Aorta (tissue), 5 donors: ENCODE measurements around the gene ARHGEF18. TPM values are rescaled to one million over a fixed set of nuclear protein-coding genes. Genes with fewer than 3 reads are reported as not detected.
A peak's percentile ranks its signal among the peaks of the same experiment; 100 is the strongest.
"Not testable (repeated sequence)": the region's sequence is repeated elsewhere in the genome, so short reads cannot be mapped to it uniquely, and the experiment has no call there.

Source experiments
- ATAC-seq: fragments of 200-7000 bp; cut with Tn5 transposase; one replicate; pipeline ENCODE4 v1.9.1; 2022; ENCODE audit warnings: moderate library complexity; ENCODE audit not compliant: low FRiP score
- DNase-seq, 2 donors: peaks; one replicate each; pipeline ENCODE4 v3.0.0-alpha.2; 2020
- H3K27ac ChIP-seq, 2 donors: one replicate each; pipeline ENCODE4 v1.5.1; 2013; ENCODE audit warnings: low read length in 2 of 2, mild to moderate bottlenecking in 2 of 2, moderate library complexity in 2 of 2, control low read depth in 1 of 2, inconsistent platforms in 1 of 2, low read depth in 1 of 2
- H3K27me3 ChIP-seq, 2 donors: one replicate each; pipeline ENCODE4 v1.6.1; 2013; ENCODE audit warnings: control low read depth in 1 of 2, low read length in 1 of 2, mild to moderate bottlenecking in 1 of 2, moderate library complexity in 1 of 2; ENCODE audit not compliant: insufficient read depth in 2 of 2, control insufficient read depth in 1 of 2
- H3K36me3 ChIP-seq, 2 donors: one replicate each; pipeline ENCODE4 v1.6.1; 2013; ENCODE audit warnings: control low read depth in 1 of 2, low read length in 1 of 2, mild to moderate bottlenecking in 1 of 2; ENCODE audit not compliant: insufficient read depth in 2 of 2, control insufficient read depth in 1 of 2
- H3K4me1 ChIP-seq, 2 donors: one replicate each; pipeline ENCODE4 v1.6.1; 2013; ENCODE audit warnings: low read length in 2 of 2, control low read depth in 1 of 2, mild to moderate bottlenecking in 1 of 2, moderate library complexity in 1 of 2; ENCODE audit not compliant: insufficient read depth in 2 of 2, control insufficient read depth in 1 of 2
- H3K4me3 ChIP-seq, 2 donors: one replicate each; pipeline ENCODE4 v1.5.1; 2013; ENCODE audit warnings: low read length in 2 of 2, control low read depth in 1 of 2, mild to moderate bottlenecking in 1 of 2
- H3K9me3 ChIP-seq: one replicate; pipeline ENCODE4 v1.6.1; 2013; ENCODE audit warnings: mild to moderate bottlenecking, low read length; ENCODE audit not compliant: control insufficient read depth
- WGBS, 2 donors: extraction: QIAGEN DNeasy Blood & Tissue Kit; methylation state at CpG; one replicate each; pipeline ENCODE4 v1.1.7; 2013; 5-methylcytosine and 5-hydroxymethylcytosine counted together
- intact Hi-C, 2 donors: fragments of 100-400 bp; cut with DNase I; formaldehyde crosslinking; loops; one replicate each; pipeline versions ENCODE4 v1.14.2 to v1.15.0; 2022
- polyA plus RNA-seq, 2 donors: library from polyadenylated mRNA; stranded (reverse); fragments of 200-250 nt; gene quantifications; one replicate each; pipeline ENCODE4 v1.2.3, GENCODE V29; 2013
- total RNA-seq, 2 donors: library from RNA; stranded (reverse); fragmentation: NEBNext Ultra II Directional; extraction: Animal tissue kit (Norgen Biotek cat#: 25700); gene quantifications; one replicate each; pipeline ENCODE4 v1.2.1, GENCODE V29; 2021
- donor health status: healthy with polysubstance abuse.
- donor health status: Bipolar disorder and iron deficiency.
- donor health status: DM: no; HTN: no; CAD: no.
- donor health status: DM: no; HTN: no; CAD: no.
- donor health status: DM: yes; HTN: yes; CAD: no.

Gene ARHGEF18
- total and polyA plus RNA-seq, 4 donors: 8.3 to 23.1 (median 16.3) TPM

- no peak overlapping the region for H3K27ac ChIP-seq
Measured at GRCh38 chr19:7340959-7341837, 7.5 kb upstream of the ARHGEF18 start.

GRCh38 chr19:7342143-7342542, 6.6 kb upstream of the ARHGEF18 start:
- H3K36me3 ChIP-seq: no peaks in the 10 kb centered on the region
- no peaks in the 10 kb centered on the region for H3K27me3 ChIP-seq
- 91 to 98% methylated on average over 5 of the region's 5 CpGs for WGBS, 2 donors
- intact Hi-C loops: loop anchor here in 1 of 2 donors (5.0 kb wide), 1 partner anchor 195 kb away; no protein-coding TSS in a partner anchor
- H3K9me3 ChIP-seq: no peaks in the 10 kb centered on the region
- no peaks in the 10 kb centered on the region for H3K4me1 ChIP-seq
- DNase-seq: no peak
- H3K27ac ChIP-seq: no peak overlapping the region
- ATAC-seq: no peak
- H3K4me3 ChIP-seq: no peak overlapping the region

More at GRCh38 chr19:7340959-7341837, 7.5 kb upstream of the ARHGEF18 start:
- ATAC-seq: peak; percentile 73
- no peaks in the 10 kb centered on the region for H3K36me3 ChIP-seq
- intact Hi-C loops: loop anchor here (1.0 to 5.0 kb wide), 3 partner anchors 192 to 239 kb away; no protein-coding TSS in a partner anchor
- peak; percentile 80 to 95 for DNase-seq
- no peaks in the 10 kb centered on the region for H3K27me3 ChIP-seq
- H3K4me1 ChIP-seq: no peaks in the 10 kb centered on the region
- H3K4me3 ChIP-seq: no peak overlapping the region
- no peaks in the 10 kb centered on the region for H3K9me3 ChIP-seq
- 40 to 42% methylated on average over 22 of the region's 22 CpGs for WGBS, 2 donors

DNA sequence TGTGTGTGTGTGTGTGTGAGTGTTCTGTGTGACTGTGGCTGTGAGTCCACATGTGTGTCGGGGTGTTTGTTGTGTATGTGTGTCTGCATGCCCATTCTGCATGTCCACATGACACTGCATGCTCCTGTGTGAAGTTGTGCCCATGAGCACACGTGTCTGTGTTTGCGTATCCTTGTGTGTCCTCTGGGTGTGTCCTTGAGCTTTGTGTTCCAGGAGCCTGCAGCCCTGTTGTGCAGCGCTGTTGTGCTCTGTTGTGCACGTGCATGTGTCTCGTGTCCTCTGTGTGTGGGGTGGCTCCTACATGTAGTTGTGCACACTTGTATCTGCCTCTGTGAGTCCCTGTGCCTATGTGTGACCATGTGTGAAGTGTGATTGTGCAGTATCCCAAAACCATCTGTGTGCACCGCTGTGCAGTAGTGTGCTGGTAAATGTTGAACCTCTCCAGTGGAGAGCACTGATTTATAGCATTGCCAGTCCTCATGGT, 2.2 kb upstream of the ARHGEF18 start:
- DNase-seq (no peak), ATAC-seq (no peak)
- no peaks in the 10 kb centered on the region for H3K27me3 ChIP-seq
- intact Hi-C loops: no loop called here
- no peaks in the 10 kb centered on the region for H3K4me1 ChIP-seq
- H3K36me3 ChIP-seq: no peaks in the 10 kb centered on the region
- no peaks in the 10 kb centered on the region for H3K9me3 ChIP-seq
- no peak overlapping the region for H3K27ac ChIP-seq
- 77% methylated on average over 7 of the region's 7 CpGs for WGBS, 2 donors
- no peak overlapping the region for H3K4me3 ChIP-seq

DNA sequence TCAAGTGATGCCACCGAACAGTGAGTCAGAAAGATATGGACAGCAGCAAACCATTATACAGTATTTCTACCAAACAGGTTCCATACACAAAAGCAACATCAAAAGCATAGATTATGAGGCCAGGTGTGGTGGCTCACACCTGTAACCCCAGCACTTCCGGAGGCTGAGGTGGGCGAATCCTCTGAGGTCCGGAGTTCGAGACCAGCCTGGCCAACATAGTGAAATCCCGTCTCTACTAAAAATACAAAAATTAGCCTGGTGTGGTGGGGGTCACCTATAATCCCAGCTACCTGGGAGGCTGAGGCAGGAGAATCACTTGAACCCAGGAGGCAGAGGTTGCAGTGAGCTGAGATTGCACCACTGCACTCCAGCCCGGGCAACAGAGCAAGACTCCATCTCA, 1.7 kb upstream of the ARHGEF18 start:
- H3K9me3 ChIP-seq, H3K4me1 ChIP-seq, H3K27ac ChIP-seq, H3K4me3 ChIP-seq, DNase-seq, ATAC-seq, H3K36me3 ChIP-seq, intact Hi-C loops, H3K27me3 ChIP-seq: not testable (repeated sequence)
- WGBS, 2 donors: 81 to 84% methylated on average over 7 of the region's 7 CpGs

DNA sequence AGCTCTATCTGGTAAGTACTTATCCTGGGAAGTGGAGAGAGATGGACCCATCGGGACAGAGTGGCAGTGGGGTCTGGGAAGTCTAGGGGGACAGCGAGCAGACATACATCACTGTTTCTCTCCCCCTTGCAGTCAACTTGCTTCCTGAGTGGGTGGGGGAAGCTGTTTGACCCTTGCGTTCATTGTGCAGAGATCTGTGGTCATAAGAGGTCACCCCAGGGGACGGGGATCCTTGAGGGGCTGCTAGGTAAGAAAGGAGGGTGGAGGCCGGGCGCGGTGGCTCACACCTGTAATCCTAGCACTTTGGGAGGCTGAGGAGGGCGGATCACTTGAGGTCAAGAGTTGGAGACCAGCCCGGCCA, 474 bp downstream of the ARHGEF18 start:
- Histone ChIP-seq H3K4me3 (no peak overlapping the region), H3K27me3 (no peaks in the 10 kb centered on the region), H3K27ac (no peak overlapping the region), H3K4me1 (no peaks in the 10 kb centered on the region), H3K9me3 (no peaks in the 10 kb centered on the region), H3K36me3 (no peaks in the 10 kb centered on the region)
- 86 to 90% methylated on average over 9 of the region's 9 CpGs for WGBS, 2 donors
- intact Hi-C loops: no loop called here
- ATAC-seq (no peak), DNase-seq (peak in 1 of 2 donors; percentile 42)

DNA sequence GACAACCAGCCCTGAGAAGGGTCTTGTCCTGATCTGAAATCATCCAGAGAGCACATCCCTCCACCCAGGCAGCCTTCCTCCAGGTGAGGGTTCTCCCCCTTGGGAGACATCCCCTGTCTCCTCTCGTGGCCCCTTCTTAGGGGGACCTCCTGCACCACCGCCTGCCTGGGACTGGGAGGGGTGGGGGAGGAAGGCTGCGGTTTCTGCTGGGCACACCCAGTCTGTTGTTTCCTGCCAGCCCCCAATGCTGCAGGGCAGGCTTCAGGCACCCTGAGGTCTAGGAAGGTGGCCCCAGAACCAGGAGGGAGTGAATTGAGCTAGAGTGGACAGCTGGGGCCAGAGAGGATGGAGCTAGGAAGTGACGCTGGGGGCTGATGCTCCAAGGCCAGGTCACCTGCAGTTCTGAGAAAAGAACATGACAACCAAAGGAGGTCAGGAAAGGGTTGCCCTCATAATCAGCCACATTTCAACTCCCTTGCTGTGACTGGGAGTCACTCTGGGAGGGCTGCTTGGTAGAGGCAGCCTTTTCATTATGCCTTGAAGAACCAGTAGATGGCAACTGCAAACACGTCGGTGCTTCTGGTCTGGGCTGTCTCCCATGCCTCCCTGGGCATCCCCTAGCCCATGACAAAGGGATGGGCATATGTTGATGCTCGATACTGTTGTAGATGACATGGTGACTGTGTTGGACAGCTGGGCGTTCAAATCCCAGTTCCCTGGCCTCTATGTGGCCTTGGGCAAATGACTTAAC, 1.4 kb downstream of the ARHGEF18 start:
- no peak overlapping the region for H3K4me3 ChIP-seq
- intact Hi-C loops: loop anchor here (5.0 to 10.0 kb wide), 2 partner anchors 185 to 327 kb away; partner anchors contain the start of genes MCEMP1 (in 1 of the 2) and PNPLA6 (in 1 of the 2)

DNA sequence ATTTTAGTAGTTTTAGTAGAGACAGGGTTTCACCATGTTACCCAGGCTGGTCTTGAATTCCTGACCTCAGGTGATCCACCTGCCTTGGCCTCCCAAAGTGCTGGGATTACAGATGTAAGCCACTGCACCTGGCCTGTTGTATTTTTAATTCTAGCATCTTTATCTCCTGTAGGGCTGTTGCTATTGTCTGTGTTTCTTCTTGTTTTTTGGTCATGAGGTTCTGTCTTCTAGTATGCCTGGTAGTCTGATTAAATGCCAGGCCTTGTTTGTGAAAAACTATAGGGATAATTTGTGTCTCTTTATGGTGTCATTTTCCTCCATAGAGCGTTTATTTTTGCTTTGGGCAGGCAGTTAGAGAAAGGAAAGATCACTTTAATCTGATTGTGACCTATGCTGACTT, 3.1 kb downstream of the ARHGEF18 start:
- Histone ChIP-seq H3K4me1 (no peaks in the 10 kb centered on the region), H3K36me3 (no peaks in the 10 kb centered on the region), H3K9me3 (no peaks in the 10 kb centered on the region), H3K27ac (no peak overlapping the region), H3K27me3 (no peaks in the 10 kb centered on the region), H3K4me3 (no peak overlapping the region)
- intact Hi-C loops: loop anchor here (5.0 to 10.0 kb wide), 2 partner anchors 183 to 325 kb away; partner anchors contain the start of genes MCEMP1 (in 1 of the 2) and PNPLA6 (in 1 of the 2)
- WGBS, 2 donors: 73 to 88% methylated on average over 1 of the region's 1 CpG
- ATAC-seq: no peak
- DNase-seq: no peak

More for the DNA sequence above, 1.4 kb downstream of the ARHGEF18 start:
- WGBS, 2 donors: 76 to 79% methylated on average over 8 of the region's 8 CpGs
- ATAC-seq: no peak
- Histone ChIP-seq H3K27me3 (no peaks in the 10 kb centered on the region), H3K9me3 (no peaks in the 10 kb centered on the region), H3K4me1 (no peaks in the 10 kb centered on the region), H3K27ac (no peak overlapping the region), H3K36me3 (no peaks in the 10 kb centered on the region)
- peak in 1 of 2 donors; percentile 66 for DNase-seq

- H3K4me3 ChIP-seq: no peak overlapping the region
- no peaks in the 10 kb centered on the region for H3K27me3 ChIP-seq
- intact Hi-C loops: loop anchor here in 1 of 2 donors (2.0 to 10.0 kb wide), 3 partner anchors 180 to 442 kb away; partner anchors contain the start of genes PNPLA6 and TRAPPC5
- no peaks in the 10 kb centered on the region for H3K9me3 ChIP-seq
- ATAC-seq (peak; percentile 45), DNase-seq (peak in 1 of 2 donors; percentile 66)
- H3K36me3 ChIP-seq: no peaks in the 10 kb centered on the region
- no peaks in the 10 kb centered on the region for H3K4me1 ChIP-seq
- WGBS, 2 donors: 52 to 62% methylated on average over 13 of the region's 13 CpGs
- no peak overlapping the region for H3K27ac ChIP-seq
Measured at GRCh38 chr19:7355151-7355820, 6.5 kb downstream of the ARHGEF18 start.
